Measurements from ENCODE around the gene AIFM2. TPM values are rescaled to one million over a fixed set of nuclear protein-coding genes. Genes with fewer than 3 reads are reported as not detected.
A peak's percentile ranks its signal among the peaks of the same experiment; 100 is the strongest.

Gene AIFM2
- total and polyA plus RNA-seq, 2 of the 13 experiments (the other 11 are each of a cell fraction or from before 2014, with no cell fraction given) = 20.3 to 29.5 TPM

- POLR2A ChIA-PET = interaction anchor here (1.1 to 3.5 kb wide), 3 partner anchors 12 to 53 kb away, joined by 4 to 26 read pairs (median 16); partner anchors contain the start of gene TYSND1
- Histone ChIP-seq H3K9ac (ENCODE audit: insufficient read depth, low read depth, low read length) (no peak overlapping the region), H3K9me3 (ENCODE audit: low read length) (no peaks in the 10 kb centered on the region), H3K4me2 (ENCODE audit: low read depth, low read length) (no peak overlapping the region), H3K36me3 (replicated peaks in 1 of 2; ENCODE audit: control insufficient read depth in 1 of 2, insufficient read depth in 2 of 2, low read length in 2 of 2) (peaks cover 6 to 42% of the 10 kb centered on the region in 2 experiments), H3K27me3 (ENCODE audit: control insufficient read depth in 1 of 2, insufficient read depth in 2 of 2, low read length in 2 of 2) (no peaks in the 10 kb centered on the region), H3K79me2 (ENCODE audit: insufficient read depth, low read length) (no peaks in the 10 kb centered on the region), H3K4me3 (replicated peaks in 1 of 3; ENCODE audit: insufficient read depth in 1 of 3, low read depth in 2 of 3, low read length in 3 of 3) (no peak overlapping the region), H3K4me1 (ENCODE audit: insufficient read depth, low read length) (peaks cover 82% of the 10 kb centered on the region), H2AFZ (ENCODE audit: low read length) (no peak overlapping the region), H3K27ac (ENCODE audit: extremely low read length, insufficient read depth, low read length) (no peak overlapping the region), H4K20me1 (ENCODE audit: insufficient read depth, low read length) (no peaks in the 10 kb centered on the region)
- 82% methylated on average over 7 of the region's 7 CpGs for WGBS (ENCODE audit: low lambda C conversion rate)
- ATAC-seq (no peak), FAIRE-seq (no peak), DNase-seq (ENCODE audit: low spot score) (no peak)
- intact Hi-C loops (cut with micrococcal nuclease; ENCODE audit: unreplicated experiment) = no loop called here
- BruUV-seq (replicated peaks) = no TSS peak
- TF ChIP-seq ZNF770 (CRISPR knock-in tag; IDR thresholded peaks at IDR 0.05) (no peak), HNRNPK (IDR thresholded peaks at IDR 0.05; ENCODE audit: low read depth, low read length, poor library complexity, severe bottlenecking) (no peak), CBFB (CRISPR knock-in tag; IDR thresholded peaks at IDR 0.05) (no peak)
- in situ Hi-C loops (cut with HindIII; ENCODE audit: extremely low pct_ligation_motif_present, low pct_unique_long_range_greater_than_20kb) = no loop called here
- CTCF ChIA-PET (ENCODE audit: low intra/inter-chr PET ratio, low total read pairs) = no interaction called here
Observed at GRCh38 chr10:70092389-70092718, 40.3 kb downstream of the AIFM2 start.

DNA sequence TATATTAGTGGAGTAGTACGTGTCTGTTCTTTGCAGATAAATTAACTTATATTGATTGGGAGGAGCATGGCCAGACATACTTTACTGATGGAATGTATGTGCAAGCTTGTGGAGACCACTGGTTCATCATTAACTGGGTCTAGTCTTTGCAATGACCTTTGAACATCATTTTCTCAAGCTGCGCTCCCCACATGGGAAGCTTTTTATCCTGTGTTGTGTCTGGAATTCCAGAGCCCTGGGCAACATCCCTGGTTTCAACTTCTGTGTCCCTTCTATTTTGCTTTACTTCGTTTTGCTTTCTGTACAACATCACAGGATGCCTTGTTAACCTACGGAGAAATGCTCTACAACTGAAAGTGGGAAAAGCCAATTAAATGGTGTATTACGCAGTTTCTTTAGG, 41.7 kb downstream of the AIFM2 start:
- H3K79me2 ChIP-seq (ENCODE audit: insufficient read depth, low read length) = no peaks in the 10 kb centered on the region
- H4K20me1 ChIP-seq (ENCODE audit: insufficient read depth, low read length) = no peaks in the 10 kb centered on the region
- CTCF ChIA-PET (ENCODE audit: low intra/inter-chr PET ratio, low total read pairs) = no interaction called here
- no peaks in the 10 kb centered on the region for H3K27me3 ChIP-seq (ENCODE audit: control insufficient read depth in 1 of 2, insufficient read depth in 2 of 2, low read length in 2 of 2)
- H2AFZ ChIP-seq (ENCODE audit: low read length) = no peak overlapping the region
- no TSS peak for BruUV-seq (replicated peaks)
- peak; percentile 92 for FAIRE-seq
- in situ Hi-C loops (cut with HindIII; ENCODE audit: extremely low pct_ligation_motif_present, low pct_unique_long_range_greater_than_20kb) = no loop called here
- peaks cover 6 to 30% of the 10 kb centered on the region in 2 experiments for H3K36me3 ChIP-seq (replicated peaks in 1 of 2; ENCODE audit: control insufficient read depth in 1 of 2, insufficient read depth in 2 of 2, low read length in 2 of 2)
- H3K9ac ChIP-seq (ENCODE audit: insufficient read depth, low read depth, low read length) = peak overlapping the region; percentile 44
- POLR2A ChIA-PET = interaction anchor here (0.9 to 3.5 kb wide), 13 partner anchors 10 to 315 kb away, joined by 3 to 26 read pairs (median 5); partner anchors contain the start of genes MACROH2A2, SAR1A and TYSND1
- H3K9me3 ChIP-seq (ENCODE audit: low read length) = no peaks in the 10 kb centered on the region
- H3K4me1 ChIP-seq (ENCODE audit: insufficient read depth, low read length) = peaks cover 89% of the 10 kb centered on the region
- intact Hi-C loops (cut with micrococcal nuclease; ENCODE audit: unreplicated experiment) = no loop called here
- peak overlapping the region; percentile 86 for H3K4me2 ChIP-seq (ENCODE audit: low read depth, low read length)
- ATAC-seq = peak; percentile 92
- WGBS (ENCODE audit: low lambda C conversion rate) = 3% methylated on average over 5 of the region's 5 CpGs
- peak overlapping the region; percentile 79 for H3K27ac ChIP-seq (ENCODE audit: extremely low read length, insufficient read depth, low read length)
- DNase-seq (ENCODE audit: low spot score) = peak; percentile 96
- H3K4me3 ChIP-seq (replicated peaks in 1 of 3; ENCODE audit: insufficient read depth in 1 of 3, low read depth in 2 of 3, low read length in 3 of 3) = peak overlapping the region; percentile 26 to 50 (median 27); a peak in 3 of 6 replicates
- TF ChIP-seq ZNF572 (CRISPR knock-in tag; IDR thresholded peaks at IDR 0.05) (no peak), MEIS2 (CRISPR knock-in tag; IDR thresholded peaks at IDR 0.05) (peak; percentile 60; the same call in 1 of the 2 replicates), FOXA1 (IDR thresholded peaks at IDR 0.05) (no peak), FOXA1 (CRISPR knock-in tag; IDR thresholded peaks at IDR 0.05) (no peak), ZNF704 (CRISPR knock-in tag; IDR thresholded peaks at IDR 0.05; ENCODE audit: borderline replicate concordance) (no peak), SP2 (CRISPR knock-in tag; IDR thresholded peaks at IDR 0.05) (no peak), SRSF1 (optimal IDR thresholded peaks at IDR 0.05; ENCODE audit: low read depth, low read length) (no peak), ZBTB21 (CRISPR knock-in tag; IDR thresholded peaks at IDR 0.05) (no peak), ZNF790 (CRISPR knock-in tag; IDR thresholded peaks at IDR 0.05; ENCODE audit: borderline replicate concordance) (no peak)
- TF ChIP-seq, protein P1, sequence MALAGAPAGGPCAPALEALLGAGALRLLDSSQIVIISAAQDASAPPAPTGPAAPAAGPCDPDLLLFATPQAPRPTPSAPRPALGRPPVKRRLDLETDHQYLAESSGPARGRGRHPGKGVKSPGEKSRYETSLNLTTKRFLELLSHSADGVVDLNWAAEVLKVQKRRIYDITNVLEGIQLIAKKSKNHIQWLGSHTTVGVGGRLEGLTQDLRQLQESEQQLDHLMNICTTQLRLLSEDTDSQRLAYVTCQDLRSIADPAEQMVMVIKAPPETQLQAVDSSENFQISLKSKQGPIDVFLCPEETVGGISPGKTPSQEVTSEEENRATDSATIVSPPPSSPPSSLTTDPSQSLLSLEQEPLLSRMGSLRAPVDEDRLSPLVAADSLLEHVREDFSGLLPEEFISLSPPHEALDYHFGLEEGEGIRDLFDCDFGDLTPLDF (CRISPR knock-in tag; IDR thresholded peaks at IDR 0.05) = no peak
- TF ChIP-seq, protein P2, sequence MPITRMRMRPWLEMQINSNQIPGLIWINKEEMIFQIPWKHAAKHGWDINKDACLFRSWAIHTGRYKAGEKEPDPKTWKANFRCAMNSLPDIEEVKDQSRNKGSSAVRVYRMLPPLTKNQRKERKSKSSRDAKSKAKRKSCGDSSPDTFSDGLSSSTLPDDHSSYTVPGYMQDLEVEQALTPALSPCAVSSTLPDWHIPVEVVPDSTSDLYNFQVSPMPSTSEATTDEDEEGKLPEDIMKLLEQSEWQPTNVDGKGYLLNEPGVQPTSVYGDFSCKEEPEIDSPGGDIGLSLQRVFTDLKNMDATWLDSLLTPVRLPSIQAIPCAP (CRISPR knock-in tag; IDR thresholded peaks at IDR 0.05; ENCODE audit: low read depth) = no peak

Data from HepG2 (cell line).